Activated naive CD8-positive, alpha-beta T cell treated with anti-CD3 and anti-CD28 coated beads, Interleukin-2, amount 10 ng/mL, durations not matched to agents 7 days and 5 days (primary cell): ENCODE results near the gene RPS6KA3. TPM values are rescaled to one million over a fixed set of nuclear protein-coding genes. Genes with fewer than 3 reads are reported as not detected.

Source experiments
- ATAC-seq: fragments of 150-1000 bp; cut with Tn5 transposase; one replicate; pipeline ENCODE4 v1.10.0; 2021; ENCODE audit warnings: low read depth, moderate library complexity
- POLR2A ChIA-PET: fragments of 350-600 bp; sonication (Branson Sonifier 250); formaldehyde crosslinking; loops from one replicate; lab custom pipeline; 2021; ENCODE audit warnings: antibody characterized with exemption; lab: Charles Lee
- DNase-seq: peaks from one replicate; pipeline ENCODE4 v3.0.0; 2021
- H3K27ac Mint-ChIP-seq: one replicate; pipeline ENCODE4 v1.8.0; 2022; ENCODE audit warnings: mild to moderate bottlenecking, mixed read lengths
- H3K27me3 Mint-ChIP-seq: one replicate; pipeline ENCODE4 v1.8.0; 2022; ENCODE audit warnings: mild to moderate bottlenecking, moderate library complexity, mixed read lengths
- H3K36me3 Mint-ChIP-seq: one replicate; pipeline ENCODE4 v1.8.0; 2021; ENCODE audit warnings: mild to moderate bottlenecking, mixed read lengths
- H3K4me1 Mint-ChIP-seq: one replicate; pipeline ENCODE4 v1.8.0; 2021; ENCODE audit warnings: mixed read lengths
- H3K4me3 Mint-ChIP-seq: one replicate; pipeline ENCODE4 v1.8.0; 2022; ENCODE audit warnings: mild to moderate bottlenecking, moderate library complexity, mixed read lengths
- H3K9me3 Mint-ChIP-seq: one replicate; pipeline ENCODE4 v1.8.0; 2021; ENCODE audit warnings: mixed read lengths
- total RNA-seq, 2 experiments: library from RNA; stranded (reverse); gene quantifications; one replicate each; pipeline ENCODE4 v1.2.3, GENCODE V29; 2021

RPS6KA3 gene
- total RNA-seq, 2 experiments from 2014 or later, result 92.3 to 99.7 TPM

DNA sequence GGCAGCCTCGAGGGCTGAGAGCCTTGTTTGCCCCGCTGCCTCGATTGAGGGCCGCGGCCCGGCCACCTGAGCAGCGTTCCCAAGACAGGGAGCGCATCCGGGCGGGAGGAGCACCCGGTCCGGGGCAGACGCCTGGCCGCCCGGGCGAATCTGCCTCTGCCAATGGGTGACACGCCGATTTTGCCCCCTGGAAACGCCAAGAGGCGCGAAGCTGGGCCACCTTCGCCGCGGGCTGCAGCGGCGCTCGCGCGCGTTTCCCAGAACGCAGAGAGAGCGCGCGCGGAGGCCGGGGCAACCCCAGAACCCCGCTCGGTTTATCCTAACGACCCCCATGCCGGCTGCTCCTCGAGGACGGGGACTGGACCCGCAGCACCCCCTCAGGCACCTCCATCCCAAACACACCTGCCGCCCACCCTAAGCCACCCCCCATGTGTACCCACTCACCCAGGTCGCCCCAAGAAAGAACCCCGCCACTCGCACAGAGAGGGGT, 150.6 kb downstream of the RPS6KA3 start:
- Mint-ChIP-seq H3K36me3 (no peaks in the 10 kb centered on the region), H3K9me3 (no peaks in the 10 kb centered on the region), H3K4me3 (peak overlapping the region; percentile 56), H3K27me3 (peaks cover 11% of the 10 kb centered on the region), H3K27ac (no peak overlapping the region), H3K4me1 (peaks cover 6% of the 10 kb centered on the region)
- ATAC-seq (no peak), DNase-seq (no peak)
- POLR2A ChIA-PET, result no interaction called here

DNA sequence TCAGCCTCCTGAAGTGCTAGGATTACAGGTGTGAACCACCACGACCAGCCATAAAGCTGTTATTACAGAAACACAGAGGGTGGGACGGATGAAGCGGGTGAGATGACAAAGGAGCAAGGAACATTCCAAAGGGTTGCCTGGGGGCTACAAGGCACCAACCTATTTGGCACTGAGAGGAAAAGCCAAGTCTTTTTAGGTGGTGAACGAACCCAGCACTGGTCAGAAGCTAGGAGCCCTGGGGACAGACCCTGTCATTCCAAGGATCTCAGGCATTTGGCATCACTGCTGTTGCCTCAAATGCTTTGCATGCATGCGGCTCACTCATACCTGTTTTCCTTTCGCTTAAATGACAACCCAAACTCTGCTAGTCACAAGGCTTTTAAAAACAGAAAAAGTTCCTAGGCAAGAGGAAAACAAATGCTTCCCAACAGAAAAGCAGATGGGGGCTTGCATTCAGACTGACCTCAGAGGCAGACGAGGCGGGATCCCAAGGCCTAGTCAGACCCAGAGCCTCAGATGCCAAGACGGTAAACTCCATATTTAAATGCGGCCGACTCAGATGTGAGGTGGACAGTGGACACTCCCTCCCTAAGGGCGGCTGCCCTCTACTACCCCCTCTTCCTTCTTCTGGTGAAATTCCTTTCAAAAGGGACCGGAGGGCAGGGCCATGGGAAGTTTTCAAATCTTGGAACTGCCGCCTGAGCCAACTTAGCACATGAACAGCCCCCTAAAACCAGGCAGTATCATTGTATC, 154.5 kb downstream of the RPS6KA3 start:
- Mint-ChIP-seq H3K27me3 (peaks cover 11% of the 10 kb centered on the region), H3K9me3 (no peaks in the 10 kb centered on the region), H3K4me3 (no peak overlapping the region), H3K36me3 (no peaks in the 10 kb centered on the region), H3K27ac (no peak overlapping the region), H3K4me1 (peaks cover 5% of the 10 kb centered on the region)
- ATAC-seq (no peak), DNase-seq (no peak)
- POLR2A ChIA-PET, result no interaction called here

DNA sequence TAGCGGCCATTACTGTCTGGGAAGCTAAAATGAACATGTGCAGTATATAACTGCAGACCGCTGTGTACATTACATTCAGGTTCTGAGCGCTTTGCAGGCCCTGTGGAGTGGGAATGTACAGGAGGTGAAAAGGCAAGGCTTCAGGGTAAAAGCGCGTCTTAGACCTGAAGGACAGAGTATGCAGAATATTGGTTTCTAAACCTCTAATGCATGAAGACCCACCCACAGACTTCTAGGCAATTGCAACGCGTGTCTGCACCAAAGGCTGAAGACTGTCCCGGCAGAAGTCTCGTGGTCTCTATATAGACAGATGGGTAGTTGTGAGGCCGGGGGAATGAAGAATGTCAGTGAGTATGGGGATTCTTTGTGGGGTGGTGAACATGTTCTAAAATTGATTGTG, 155.4 kb downstream of the RPS6KA3 start:
- DNase-seq, result no peak

DNA sequence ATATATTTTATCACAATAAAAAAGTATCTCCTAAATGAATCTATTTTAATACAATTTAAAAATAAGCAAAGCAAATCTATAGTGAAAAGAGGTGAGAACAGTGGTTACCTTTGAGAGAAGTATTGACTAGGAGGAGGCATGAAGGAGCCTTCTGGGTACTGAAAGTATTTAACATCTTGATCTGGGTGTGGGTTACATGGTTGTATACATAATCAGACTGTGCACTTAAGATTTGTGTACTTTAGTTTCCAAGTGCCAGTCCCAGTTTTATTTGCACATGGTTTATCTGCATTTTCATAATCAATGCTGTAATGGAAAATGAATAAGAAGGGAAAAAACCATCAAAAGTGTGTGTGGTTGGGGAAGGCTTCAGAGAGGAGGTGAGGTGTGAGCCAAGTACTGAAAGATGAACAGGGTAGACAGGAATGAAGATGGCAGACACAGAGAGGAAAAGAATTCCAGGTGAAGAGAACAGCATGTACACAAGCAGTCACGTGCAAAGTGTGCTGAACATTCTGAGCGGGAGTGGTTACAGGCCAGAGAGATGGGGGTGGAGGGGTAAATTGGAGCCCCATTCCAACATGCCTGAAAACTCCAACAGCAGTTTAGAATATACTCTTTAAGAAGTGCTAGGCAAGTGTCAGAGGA, 164.7 kb downstream of the RPS6KA3 start:
- Mint-ChIP-seq H3K27me3 (no peaks in the 10 kb centered on the region), H3K27ac (no peak overlapping the region), H3K4me3 (no peak overlapping the region), H3K36me3 (no peaks in the 10 kb centered on the region), H3K9me3 (no peaks in the 10 kb centered on the region), H3K4me1 (no peaks in the 10 kb centered on the region)
- POLR2A ChIA-PET, result no interaction called here
- ATAC-seq (no peak), DNase-seq (no peak)

More for the DNA sequence above, 155.4 kb downstream of the RPS6KA3 start:
- Mint-ChIP-seq H3K9me3 (no peaks in the 10 kb centered on the region), H3K4me3 (no peak overlapping the region), H3K27ac (no peak overlapping the region), H3K36me3 (no peaks in the 10 kb centered on the region), H3K27me3 (peaks cover 9% of the 10 kb centered on the region), H3K4me1 (peaks cover 5% of the 10 kb centered on the region)
- no peak for ATAC-seq
- POLR2A ChIA-PET, result no interaction called here

Other genes starting within 250 kb of the RPS6KA3 start
- gene MAP7D2, start 150.0 kb downstream of the RPS6KA3 start, total RNA-seq, result under 1 TPM; 0.17 to 0.30 TPM
- gene EIF1AX, start 125.1 kb downstream of the RPS6KA3 start, total RNA-seq, result 10 to 100 TPM; 63.9 to 66.0 TPM